DND-41 (cell line): Measurements from ENCODE around the gene SYNGR3.

Source experiments
- CTCF ChIP-seq: IDR thresholded peaks from 2 replicates; pipeline ENCODE4 v1.5.1; 2012; ENCODE audit warnings: borderline replicate concordance, low read length, moderate library complexity, mild to moderate bottlenecking; ENCODE audit not compliant: poor library complexity, severe bottlenecking; ENCODE audit errors: extremely low read depth
- EZH2 ChIP-seq: IDR thresholded peaks from 3 replicates; pipeline ENCODE4 v1.6.1; 2012; ENCODE audit warnings: borderline replicate concordance, low read depth, mild to moderate bottlenecking, moderate library complexity, low read length, inconsistent platforms; ENCODE audit not compliant: severe bottlenecking

GRCh38 chr16:2019518-2019920 lies 29.7 kb downstream of the SYNGR3 start, which contains the start of gene NPW:
- TF ChIP-seq EZH2 (no peak), CTCF (no peak)
